ENCODE data around the gene ARL14. TPM values are rescaled to one million over a fixed set of nuclear protein-coding genes. Genes with fewer than 3 reads are reported as not detected.

ARL14 gene
- total and polyA plus RNA-seq, 7 experiments from 2014 or later: not detected

Other genes starting within 250 kb of the ARL14 start
- 10 to 100 TPM in 4 of 5 experiments, 1 to 10 TPM in 1; 9.8 to 49.2 (median 17.5) TPM for gene TRIM59, start 227.4 kb upstream of the ARL14 start, total RNA-seq
- 10 to 100 TPM; 16.6 to 35.6 TPM for gene TRIM59, start 227.4 kb upstream of the ARL14 start, polyA plus RNA-seq
- 10 to 100 TPM; 38.3 to 55.4 (median 45.9) TPM for gene KPNA4, start 111.6 kb upstream of the ARL14 start, total RNA-seq
- 1 to 10 TPM; 5.9 to 8.3 TPM for gene KPNA4, start 111.6 kb upstream of the ARL14 start, polyA plus RNA-seq
- 10 to 100 TPM in 1 of 5 experiments, 1 to 10 TPM in 4; 4.0 to 19.1 (median 5.7) TPM for gene PPM1L, start 79.1 kb downstream of the ARL14 start, total RNA-seq
- 1 to 10 TPM in 1 of 2 donors, under 1 TPM in 1; 0.48 to 1.3 TPM for gene PPM1L, start 79.1 kb downstream of the ARL14 start, polyA plus RNA-seq